SKM-1 treated with dmso at 0.1 percent for 144 hours (cell line): ENCODE results near the gene TASL.
"Not testable (repeated sequence)": the region's sequence is repeated elsewhere in the genome, so short reads cannot be mapped to it uniquely, and the experiment has no call there.

Experiments used
- DNase-seq: peaks from one replicate; lab custom pipeline; 2025; ENCODE audit not compliant: unreplicated experiment; lab: John Stamatoyannopoulos, UW

The TASL gene

DNA sequence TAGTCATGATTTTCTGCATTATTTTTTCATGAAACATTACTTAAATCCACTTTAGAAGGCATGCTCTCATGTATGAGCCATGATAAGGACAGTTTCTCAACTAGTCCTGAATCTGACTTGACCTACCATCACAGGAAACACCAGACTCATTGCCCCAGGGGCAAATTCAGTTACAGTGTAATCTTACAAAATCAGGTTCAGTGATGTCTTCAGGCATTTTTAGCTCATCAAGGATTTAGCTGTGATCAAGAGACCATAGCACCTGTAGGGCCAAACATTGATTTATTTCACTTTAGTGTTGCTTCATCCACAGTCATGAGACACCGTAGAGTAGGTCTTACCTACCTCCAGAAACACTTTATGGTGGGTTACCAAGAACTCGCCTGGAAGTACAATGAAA, 3.1 kb upstream of the TASL start:
- no peak for DNase-seq

DNA sequence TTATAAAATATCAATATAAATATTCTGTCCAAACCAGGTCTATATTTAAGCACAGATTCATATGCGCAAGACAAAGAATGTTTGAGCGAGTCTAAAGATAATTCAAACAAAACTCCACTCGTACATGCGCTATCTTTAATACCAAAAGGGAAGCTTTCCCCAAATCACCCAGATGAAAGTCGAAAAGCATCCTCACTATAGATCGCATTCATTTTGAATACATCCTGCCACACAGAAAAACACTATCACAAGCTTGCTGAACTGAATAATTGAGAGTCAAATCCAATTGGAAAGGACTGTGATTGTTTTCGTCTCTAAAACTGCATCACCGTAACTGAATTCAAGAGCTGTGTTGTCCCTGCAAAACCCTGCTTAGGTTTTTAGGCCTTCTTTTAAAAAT, 685 bp downstream of the TASL start:
- DNase-seq = no peak

DNA sequence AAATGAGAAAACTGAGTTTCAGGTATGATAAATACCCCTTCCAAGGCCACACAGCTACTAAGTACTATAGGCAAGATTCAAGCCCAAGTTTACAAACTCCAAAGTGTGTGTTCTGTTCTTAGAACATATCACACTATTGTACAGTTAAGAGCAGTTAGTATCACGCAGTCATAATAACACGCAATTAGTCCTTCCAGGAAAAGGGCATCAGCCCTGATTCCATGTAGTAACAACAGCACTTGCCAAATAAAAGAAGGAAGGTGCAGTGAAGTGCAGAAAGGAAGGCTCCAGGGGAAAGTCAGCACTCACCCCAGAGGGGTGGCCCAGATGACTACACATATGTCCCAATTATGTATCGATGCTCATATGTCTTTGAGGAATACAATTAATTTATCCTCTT, 4.4 kb downstream of the TASL start:
- no peak for DNase-seq

DNA sequence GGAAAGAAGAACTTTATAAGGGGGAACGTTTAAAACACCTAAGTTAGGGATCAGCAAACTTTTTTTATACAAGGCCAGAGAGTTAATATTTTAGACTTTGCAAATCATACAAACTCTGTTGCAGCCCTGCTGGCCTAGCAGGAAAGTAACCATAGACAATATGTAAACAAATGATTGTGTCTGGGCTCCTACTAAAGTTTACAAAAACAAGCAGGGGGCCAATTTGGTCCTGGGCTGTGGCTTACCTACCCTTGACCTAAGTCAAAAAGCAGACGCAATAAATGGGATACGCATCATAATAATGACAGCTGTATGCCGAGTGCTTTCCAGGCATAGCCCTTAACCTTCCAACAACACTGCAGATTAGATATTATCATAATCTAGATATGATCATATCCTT, 4.9 kb downstream of the TASL start:
- no peak for DNase-seq

DNA sequence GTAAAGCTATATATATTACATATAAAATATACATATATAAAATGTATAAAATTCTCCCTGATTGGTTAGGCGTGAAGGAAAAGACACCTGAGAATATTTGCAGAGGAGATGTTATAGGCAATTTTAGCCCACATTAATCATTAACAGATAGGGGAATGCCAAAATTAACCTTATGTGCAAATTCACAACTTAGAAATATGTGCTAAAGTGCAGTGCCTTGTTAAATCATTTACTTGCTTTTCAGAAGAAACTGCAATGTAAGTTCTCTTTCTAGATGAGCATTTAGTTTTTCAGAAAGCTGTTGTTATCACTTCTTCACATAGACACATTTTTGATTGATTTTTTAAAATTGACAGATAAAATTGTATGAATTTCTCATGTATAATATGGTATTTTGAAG, 5.6 kb downstream of the TASL start:
- DNase-seq = no peak

DNA sequence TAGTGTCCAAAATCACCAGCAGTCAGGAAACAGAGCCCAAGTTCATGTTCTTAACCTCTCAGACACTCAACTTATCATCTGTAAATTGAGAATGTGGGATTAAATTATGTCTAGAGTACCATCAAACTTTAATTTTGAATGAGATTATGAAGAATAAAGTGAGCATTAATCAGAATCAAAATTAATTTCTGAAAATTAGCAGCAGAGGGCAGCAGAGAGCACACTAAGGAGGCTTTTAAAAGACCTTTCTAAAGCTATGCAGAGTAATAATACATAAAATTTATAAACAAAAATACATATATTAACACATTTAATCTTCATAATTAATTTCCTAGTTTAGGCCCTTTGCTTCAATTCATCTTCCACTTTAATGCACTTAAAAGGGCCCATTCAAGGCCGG, 7.1 kb downstream of the TASL start:
- DNase-seq = no peak

DNA sequence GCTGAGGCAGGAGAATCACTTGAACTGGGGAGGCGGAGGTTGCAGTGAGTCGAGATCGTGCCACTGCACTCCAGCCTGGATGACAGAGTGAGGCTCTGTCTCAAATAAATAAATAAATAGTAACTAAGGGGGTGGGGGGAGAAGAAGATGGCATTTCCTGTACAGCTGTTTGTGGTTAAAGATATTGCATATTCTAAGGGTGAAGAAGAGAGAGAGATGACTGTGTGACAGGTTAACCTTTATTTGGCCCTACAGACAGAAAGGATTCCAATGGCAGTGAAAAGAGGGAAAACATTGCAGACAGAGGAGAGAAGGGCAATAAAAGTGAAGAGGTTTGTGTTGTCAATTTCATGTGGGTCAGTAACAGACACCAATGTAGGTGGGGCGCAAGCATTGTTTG, 9.4 kb downstream of the TASL start:
- DNase-seq = no peak

DNA sequence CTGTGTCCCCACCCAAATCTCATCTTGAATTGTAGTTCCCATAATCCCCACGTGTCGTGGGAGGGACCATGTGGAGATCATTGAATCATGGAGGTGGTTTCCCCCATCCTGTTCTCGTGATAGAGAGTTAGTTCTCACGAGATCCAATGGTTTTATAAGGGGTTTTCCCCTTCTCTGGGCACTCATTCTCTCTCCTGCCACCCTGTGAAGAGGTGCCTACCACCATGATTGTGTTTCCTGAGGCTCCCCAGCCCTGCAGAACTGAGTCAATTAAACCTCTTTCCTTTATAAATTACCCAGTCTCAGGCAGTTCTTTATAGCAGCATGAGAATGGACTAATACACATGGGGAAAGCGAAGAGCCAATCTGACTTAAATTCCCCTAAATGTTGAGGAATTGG, 14.5 kb downstream of the TASL start:
- DNase-seq = not testable (repeated sequence)

DNA sequence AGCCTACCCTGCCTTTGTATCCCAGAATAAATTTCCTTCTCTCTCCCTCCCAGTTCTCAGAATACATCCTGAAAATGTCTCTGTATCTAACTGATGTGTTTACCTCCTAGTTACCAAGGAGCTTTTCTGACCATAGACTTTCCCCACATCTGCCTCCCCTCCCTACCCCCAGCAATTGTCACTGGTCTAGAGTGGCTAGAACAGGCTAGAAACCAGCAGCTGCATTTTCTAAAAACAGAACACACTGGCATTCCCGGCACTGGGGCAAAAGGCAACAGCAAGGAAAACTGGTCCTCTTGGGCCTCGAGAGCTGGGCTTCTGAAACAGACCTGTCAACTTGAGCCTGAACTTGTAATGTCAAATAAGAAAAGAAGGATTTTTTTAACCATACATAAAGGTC, 16.4 kb downstream of the TASL start:
- no peak for DNase-seq

DNA sequence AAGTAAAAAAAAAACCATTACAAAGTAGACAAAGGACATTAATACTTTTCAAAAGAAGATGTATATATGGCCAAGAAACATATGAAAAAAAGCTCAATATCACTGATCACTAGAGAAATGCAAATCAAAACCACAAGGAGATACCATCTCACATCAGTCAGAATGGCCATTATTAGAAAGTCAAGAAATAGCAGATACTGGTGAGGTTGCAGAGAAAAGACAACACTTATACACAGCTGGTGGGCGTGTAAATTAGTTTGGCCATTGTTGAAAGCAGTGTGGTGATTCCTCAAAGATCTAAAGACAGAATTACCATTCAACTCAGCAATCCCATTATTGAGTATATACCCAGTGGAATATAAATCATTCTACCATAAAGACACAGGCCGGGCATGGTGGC, 39.3 kb downstream of the TASL start:
- no peak for DNase-seq

DNA sequence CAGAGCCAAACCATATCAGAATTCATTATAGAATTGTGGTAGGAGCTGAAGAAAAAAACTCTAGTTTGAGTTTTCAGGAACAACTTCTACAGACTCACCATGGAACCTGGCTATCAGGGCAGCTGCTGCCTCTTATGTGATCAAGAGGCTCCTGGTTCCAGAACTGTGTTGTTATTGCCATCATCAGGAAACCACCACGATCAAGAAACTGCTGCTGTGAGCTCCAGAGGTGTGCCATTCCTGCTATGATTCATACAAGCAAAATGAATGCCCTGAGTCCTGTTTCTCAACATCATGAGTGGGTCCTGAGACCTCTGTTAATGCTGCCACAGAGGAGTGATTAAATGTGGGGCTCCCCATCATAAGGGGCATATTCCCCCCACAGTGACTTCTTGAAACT, 43.7 kb downstream of the TASL start:
- no peak for DNase-seq

DNA sequence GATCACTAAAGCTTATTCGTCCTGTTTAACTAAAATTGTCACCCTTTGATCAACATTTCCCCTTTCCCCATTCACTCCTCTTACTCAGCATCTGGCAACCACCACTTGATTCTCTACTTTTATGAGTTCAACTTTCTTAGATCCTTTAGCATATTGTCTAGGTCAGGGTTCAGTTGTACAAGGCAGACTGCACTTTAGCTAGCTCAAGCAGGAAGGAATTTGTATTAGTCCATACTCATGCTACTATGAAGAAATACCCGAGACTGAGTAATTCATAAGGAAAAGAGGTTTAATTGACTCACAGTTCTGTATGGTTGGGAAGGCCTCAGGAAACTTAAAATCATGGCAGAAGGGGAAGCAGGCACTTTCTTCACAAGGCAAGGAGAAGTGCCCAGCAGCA, 44.3 kb downstream of the TASL start:
- DNase-seq = no peak

DNA sequence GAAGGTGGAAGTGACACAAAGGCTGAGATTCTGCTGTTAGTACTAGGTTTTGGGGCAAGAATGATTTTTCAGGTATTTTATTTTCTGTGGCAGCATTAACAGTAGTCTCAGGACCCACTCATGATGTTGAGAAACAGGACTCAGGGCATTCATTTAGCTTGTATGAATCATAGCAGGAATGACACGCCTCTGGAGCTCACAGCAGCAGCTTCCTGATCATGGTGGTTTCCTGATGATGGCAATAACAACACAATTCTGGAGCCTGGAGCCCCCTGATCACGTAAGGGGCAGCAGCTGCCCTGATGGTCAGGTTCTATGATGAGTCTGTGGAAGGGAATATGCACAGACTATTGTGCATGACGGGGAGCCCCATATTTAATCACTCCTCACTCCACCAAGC, 47.0 kb downstream of the TASL start:
- no peak for DNase-seq

DNA sequence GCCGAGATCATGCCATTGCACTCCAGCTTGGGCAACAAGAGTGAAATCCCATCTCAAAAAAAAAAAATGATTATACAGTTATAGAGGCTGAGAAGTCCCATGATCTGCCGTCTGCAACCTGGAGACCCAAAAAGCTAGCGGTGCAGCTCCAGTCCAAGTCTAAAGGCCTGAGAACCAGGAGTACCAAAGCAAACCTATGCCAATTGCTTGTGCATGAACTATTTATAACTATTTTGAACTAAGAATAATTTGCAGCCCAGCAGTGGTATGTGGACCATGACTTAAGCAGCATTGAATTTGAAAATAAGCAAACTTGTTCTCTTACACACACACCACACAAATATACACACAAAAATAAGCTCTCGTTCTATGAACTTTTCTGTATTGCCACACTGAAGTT, 51.8 kb downstream of the TASL start:
- DNase-seq = no peak

DNA sequence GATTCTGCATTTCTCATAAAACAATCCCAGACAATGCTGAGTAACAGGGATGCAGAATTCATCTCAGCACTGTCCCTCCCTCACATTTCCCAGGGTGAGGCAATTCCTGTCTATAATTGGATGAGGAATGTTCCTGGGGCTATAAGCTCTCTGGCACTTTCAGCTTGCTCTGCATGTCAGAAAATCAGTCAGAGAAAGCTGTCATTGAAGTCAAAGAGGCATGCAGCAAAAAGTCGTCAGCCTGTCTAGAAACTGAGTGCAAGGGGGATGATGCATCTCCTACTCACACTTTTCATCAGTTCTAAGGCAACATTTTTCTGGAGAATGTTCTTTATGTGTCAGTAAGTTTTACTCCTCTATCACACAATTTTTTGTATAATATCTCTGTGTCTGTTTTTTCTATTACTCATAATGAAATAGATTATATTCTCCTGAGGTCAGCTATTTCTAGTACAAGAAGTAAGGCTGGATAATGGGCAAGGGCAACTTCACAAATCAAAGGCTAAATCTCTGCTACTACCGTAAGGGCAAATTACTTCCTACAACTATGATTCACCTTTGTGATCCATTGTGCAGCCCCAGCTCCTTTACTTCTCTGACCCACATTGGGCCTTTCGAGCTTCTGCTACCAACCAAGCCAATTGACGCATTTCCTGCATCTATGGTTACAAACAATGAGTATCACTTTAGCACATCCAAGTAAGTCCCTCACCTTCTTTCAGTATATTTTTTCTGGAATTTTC, 56.0 kb downstream of the TASL start:
- DNase-seq = no peak

DNA sequence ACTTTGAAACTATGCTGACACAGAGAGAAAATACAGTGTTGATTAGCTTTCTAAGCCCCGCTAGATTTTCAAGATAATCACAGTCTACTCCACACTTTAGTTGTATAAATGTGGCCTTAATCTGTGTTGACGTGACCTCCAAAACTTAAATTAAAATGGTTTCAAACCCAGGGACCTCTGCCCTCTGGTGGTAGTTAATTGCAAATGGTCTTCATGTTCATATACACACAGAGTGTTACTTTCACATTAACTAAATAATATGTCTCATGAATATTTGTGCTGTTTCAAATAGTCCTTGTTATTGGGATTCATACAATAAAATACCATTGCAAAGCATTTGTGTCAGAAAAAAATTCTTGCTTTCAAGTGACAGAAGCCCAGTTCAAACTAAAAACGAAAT, 64.3 kb downstream of the TASL start:
- no peak for DNase-seq
